ENCODE measurements around the gene SLCO4A1.

SLCO4A1 gene

GRCh38 chr20:62618611-62619529 lies 23.4 kb upstream of the SLCO4A1 start:
- no peak for DNase-seq (ENCODE audit: low spot score)
- Histone ChIP-seq H3K27ac (peak overlapping the region; percentile 41 to 86), H3K4me3 (no peak overlapping the region)
- no peak for TF ChIP-seq CTCF (IDR thresholded peaks at IDR 0.05)

- no peak for TF ChIP-seq CTCF (IDR thresholded peaks at IDR 0.05)
- DNase-seq (ENCODE audit: low spot score), result no peak
- Histone ChIP-seq H3K27ac (no peak overlapping the region), H3K4me3 (no peak overlapping the region)
These were observed 21.7 kb upstream of the SLCO4A1 start for GRCh38 chr20:62620625-62621024.

- Histone ChIP-seq H3K4me3 (no peak overlapping the region), H3K27ac (peak overlapping the region in 1 of 2 donors; percentile 91)
- TF ChIP-seq CTCF (IDR thresholded peaks at IDR 0.05), result no peak
- no peak for DNase-seq (ENCODE audit: low spot score)
These were observed 20.8 kb upstream of the SLCO4A1 start for GRCh38 chr20:62621251-62622110.

- no peak overlapping the region for H3K4me3 ChIP-seq
- TF ChIP-seq CTCF (IDR thresholded peaks at IDR 0.05), result no peak
- no peak for DNase-seq (ENCODE audit: low spot score)
- peak overlapping the region; percentile 60 to 91 for H3K27ac ChIP-seq
These were observed 20.0 kb upstream of the SLCO4A1 start for GRCh38 chr20:62622178-62622876.

- no peak for TF ChIP-seq CTCF (IDR thresholded peaks at IDR 0.05)
- no peak for DNase-seq (ENCODE audit: low spot score)
- H3K27ac ChIP-seq, result peak overlapping the region; percentile 60 to 91
- peak overlapping the region; percentile 51 for H3K4me3 ChIP-seq
These were observed 19.3 kb upstream of the SLCO4A1 start for GRCh38 chr20:62622877-62623487.

- peak overlapping the region; percentile 51 for H3K4me3 ChIP-seq
- no peak for TF ChIP-seq CTCF (IDR thresholded peaks at IDR 0.05)
- H3K27ac ChIP-seq, result peak overlapping the region; percentile 67 to 91
- peak; percentile 91 for DNase-seq (ENCODE audit: low spot score)
These were observed 18.6 kb upstream of the SLCO4A1 start for GRCh38 chr20:62623488-62624324.
